Esophagus squamous epithelium (tissue), 5 donors: ENCODE results near the gene ATP2A2. TPM values are rescaled to one million over a fixed set of nuclear protein-coding genes. Genes with fewer than 3 reads are reported as not detected.

Experiments
- DNase-seq: peaks from one replicate; lab custom pipeline; 2025; lab: John Stamatoyannopoulos, UW
- H3K27ac ChIP-seq, 4 donors: fragments of 200-600 bp; sonication (generic); one replicate each; pipeline ENCODE4 v1.5.1; 2016 to 2019; ENCODE audit warnings: mild to moderate bottlenecking in 1 of 4
- H3K27me3 ChIP-seq, 4 donors: fragments of 200-600 bp; sonication (generic); 1 replicate in 3 of 4; 2 replicates in 1 of 4; pipeline versions ENCODE4 v1.5.1 to v1.6.0; 2017 to 2021; ENCODE audit warnings: antibody characterized with exemption in 1 of 4
- H3K36me3 ChIP-seq, 3 donors: fragments of 200-600 bp; sonication (generic); one replicate each; pipeline ENCODE4 v1.5.1; 2016 to 2019
- H3K4me1 ChIP-seq, 3 donors: fragments of 200-600 bp; sonication (generic); one replicate each; pipeline ENCODE4 v1.5.1; 2017 to 2019
- H3K4me3 ChIP-seq, 4 donors: fragments of 200-600 bp; sonication (generic); 1 replicate in 3 of 4; 2 replicates in 1 of 4; pipeline ENCODE4 v1.5.1; 2016 to 2019; ENCODE audit warnings: mild to moderate bottlenecking in 2 of 4, moderate library complexity in 1 of 4
- H3K9me3 ChIP-seq, 3 donors: fragments of 200-600 bp; sonication (generic); one replicate each; pipeline ENCODE4 v1.5.1; 2016 to 2019
- CTCF ChIP-seq, 6 experiments: fragments of 450-650 bp in 4 of 6; fragments of 200-600 bp in 2 of 6; sonication (generic) in 2 of 6; IDR thresholded peaks; one replicate each; pipeline ENCODE4 v1.5.1; 2016 to 2019; ENCODE audit warnings: antibody characterized with exemption in 6 of 6, mild to moderate bottlenecking in 4 of 6, moderate library complexity in 4 of 6
- POLR2A ChIP-seq, 4 donors: fragments of 450-650 bp; IDR thresholded peaks; one replicate each; pipeline ENCODE4 v1.6.1; 2017; ENCODE audit warnings: antibody characterized with exemption in 4 of 4, mild to moderate bottlenecking in 4 of 4, moderate library complexity in 3 of 4
- WGBS, 2 donors: methylation state at CpG; one replicate each; pipeline ENCODE4 v1.1.5; 2018; 5-methylcytosine and 5-hydroxymethylcytosine counted together
- intact Hi-C: fragments of 100-400 bp; cut with DNase I; formaldehyde crosslinking; loops from one replicate; pipeline ENCODE4 v1.15.0; 2022
- total RNA-seq, 4 donors: library from RNA; depleted of rRNA; stranded (reverse); fragments of >200 nt; gene quantifications; one replicate each; pipeline ENCODE4 v1.1.0, GENCODE V29; 2016
- donor health status: DM: yes; HTN: yes; CAD: no.

ATP2A2 gene
- total RNA-seq, 4 donors from 2014 or later, result 147 to 263 (median 177) TPM

- TF ChIP-seq POLR2A (IDR thresholded peaks at IDR 0.05) (no peak), CTCF (IDR thresholded peaks at IDR 0.05) (no peak)
- Histone ChIP-seq H3K4me3 (no peak overlapping the region), H3K9me3 (no peaks in the 10 kb centered on the region), H3K27me3 (no peaks in the 10 kb centered on the region), H3K27ac (no peak overlapping the region), H3K36me3 (no peaks in the 10 kb centered on the region), H3K4me1 (peaks cover 0 to 8% (median 3%) of the 10 kb centered on the region in 3 donors)
- DNase-seq, result no peak
- 71 to 94% methylated on average over 1 of the region's 1 CpG for WGBS, 2 donors
- intact Hi-C loops, result no loop called here
Observed at GRCh38 chr12:110361216-110361615, 80.2 kb downstream of the ATP2A2 start.

- no peak for TF ChIP-seq POLR2A (IDR thresholded peaks at IDR 0.05)
- TF ChIP-seq CTCF (IDR thresholded peaks at IDR 0.05), result no peak
- Histone ChIP-seq H3K4me1 (peaks cover 14 to 53% (median 27%) of the 10 kb centered on the region in 3 donors), H3K36me3 (no peaks in the 10 kb centered on the region), H3K27me3 (no peaks in the 10 kb centered on the region), H3K4me3 (no peak overlapping the region), H3K9me3 (no peaks in the 10 kb centered on the region), H3K27ac (peak overlapping the region in 2 of 4 donors; percentile 90 to 93)
- intact Hi-C loops, result no loop called here
- 49 to 91% methylated on average over 2 to 4 of the region's 7 CpGs for WGBS, 2 donors
- DNase-seq, result no peak
Observed at GRCh38 chr12:110365489-110366320, 84.7 kb downstream of the ATP2A2 start.

GRCh38 chr12:110366321-110367142, 85.5 kb downstream of the ATP2A2 start:
- Histone ChIP-seq H3K27ac (peak overlapping the region; percentile 52 to 93 (median 76)), H3K27me3 (no peaks in the 10 kb centered on the region), H3K36me3 (no peaks in the 10 kb centered on the region), H3K4me1 (peaks cover 22 to 62% (median 35%) of the 10 kb centered on the region in 3 donors), H3K9me3 (no peaks in the 10 kb centered on the region), H3K4me3 (no peak overlapping the region)
- no peak for DNase-seq
- intact Hi-C loops, result no loop called here
- TF ChIP-seq POLR2A (IDR thresholded peaks at IDR 0.05), result no peak
- no peak for TF ChIP-seq CTCF (IDR thresholded peaks at IDR 0.05)
- 72% methylated on average over 8 of the region's 13 CpGs; no CpG with 5 or more reads in 1 of the 2 donors for WGBS, 2 donors

- peak overlapping the region; percentile 52 to 93 (median 76) for H3K27ac ChIP-seq
- no peaks in the 10 kb centered on the region for H3K27me3 ChIP-seq
- DNase-seq, result no peak
- no peak overlapping the region for H3K4me3 ChIP-seq
- no peaks in the 10 kb centered on the region for H3K9me3 ChIP-seq
- peaks cover 28 to 69% (median 43%) of the 10 kb centered on the region in 3 donors for H3K4me1 ChIP-seq
- H3K36me3 ChIP-seq, result peaks cover 0 to 8% (median 0%) of the 10 kb centered on the region in 3 donors
- TF ChIP-seq POLR2A (IDR thresholded peaks at IDR 0.05) (no peak), CTCF (IDR thresholded peaks at IDR 0.05) (no peak)
- intact Hi-C loops, result no loop called here
- 62 to 63% methylated on average over 12 of the region's 15 CpGs for WGBS, 2 donors
Observed at GRCh38 chr12:110367181-110367864, 86.3 kb downstream of the ATP2A2 start.
